ENCODE data around the gene SCN5A.
A peak's percentile ranks its signal among the peaks of the same experiment; 100 is the strongest.

SCN5A gene

DNA sequence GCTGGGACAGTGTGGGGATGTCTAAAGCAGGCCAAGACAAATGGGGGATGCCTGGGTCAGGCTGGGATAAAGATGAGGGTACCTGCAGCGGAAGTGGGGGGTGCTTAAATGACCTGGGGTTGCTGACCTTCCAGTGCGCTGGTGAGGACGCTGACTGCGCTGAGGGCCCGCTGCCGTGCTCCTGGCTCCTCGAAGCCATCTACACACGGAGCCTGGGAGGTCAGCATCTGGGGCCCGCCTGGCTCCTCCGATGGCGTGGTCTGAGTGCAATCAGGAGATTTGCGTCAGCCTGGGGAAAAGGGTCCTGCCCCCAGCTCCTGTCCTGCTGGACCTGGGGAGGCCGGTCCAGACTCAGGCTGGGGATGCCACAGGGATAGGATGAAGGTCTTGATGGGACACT, 50.7 kb downstream of the SCN5A start:
- DNase-seq: no peak

GRCh38 chr3:38597502-38598060, 51.9 kb downstream of the SCN5A start:
- DNase-seq: no peak

- DNase-seq: no peak
Observed at GRCh38 chr3:38595393-38595792, 54.1 kb downstream of the SCN5A start.

GRCh38 chr3:38590521-38590920, 59.0 kb downstream of the SCN5A start:
- DNase-seq: no peak

DNA sequence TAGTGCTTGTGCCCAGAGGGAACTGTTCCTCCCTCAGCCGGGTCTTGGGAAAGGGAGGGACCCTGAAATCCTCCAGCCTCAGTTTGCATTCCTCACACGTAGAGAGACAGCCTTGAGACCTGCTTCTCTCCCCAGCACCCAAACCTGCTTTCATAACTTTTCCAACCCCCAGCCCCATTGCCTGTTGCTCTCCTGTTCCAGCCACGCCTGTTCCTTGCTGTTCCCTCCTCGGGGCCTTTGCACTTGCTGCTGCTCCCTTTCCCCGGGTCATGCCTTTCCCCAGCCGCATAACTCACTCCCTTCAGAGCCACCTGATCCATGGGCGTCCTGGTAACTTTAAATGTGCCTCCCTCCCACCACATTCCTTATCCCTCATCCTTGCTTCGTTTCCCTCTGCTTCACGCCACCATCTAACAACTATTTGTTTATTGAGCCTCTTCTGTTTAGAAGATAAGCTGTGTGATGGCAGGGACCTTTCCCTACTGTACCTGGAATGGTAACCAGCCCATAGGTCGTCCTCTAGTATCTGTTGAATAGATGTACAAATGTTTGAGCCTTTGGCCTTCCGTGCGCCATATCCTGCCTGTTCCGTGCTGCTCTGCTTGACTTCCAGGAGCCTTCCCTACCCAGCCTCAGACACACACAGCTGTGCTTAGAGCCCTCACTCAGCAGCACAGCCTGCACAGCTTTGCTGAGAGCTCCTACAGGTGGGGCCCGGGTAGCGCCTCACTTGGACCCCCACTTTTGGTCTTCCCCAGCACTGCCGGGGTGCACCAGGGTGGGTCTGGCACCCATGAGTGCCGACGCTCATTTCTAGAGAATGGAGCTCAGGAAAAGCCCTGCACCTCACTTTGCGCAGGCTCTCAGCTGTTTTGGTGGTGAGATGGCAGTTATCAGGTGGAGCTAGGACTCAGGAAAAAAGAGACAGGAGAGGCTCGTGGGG, 60.2 kb downstream of the SCN5A start:
- DNase-seq: no peak

DNA sequence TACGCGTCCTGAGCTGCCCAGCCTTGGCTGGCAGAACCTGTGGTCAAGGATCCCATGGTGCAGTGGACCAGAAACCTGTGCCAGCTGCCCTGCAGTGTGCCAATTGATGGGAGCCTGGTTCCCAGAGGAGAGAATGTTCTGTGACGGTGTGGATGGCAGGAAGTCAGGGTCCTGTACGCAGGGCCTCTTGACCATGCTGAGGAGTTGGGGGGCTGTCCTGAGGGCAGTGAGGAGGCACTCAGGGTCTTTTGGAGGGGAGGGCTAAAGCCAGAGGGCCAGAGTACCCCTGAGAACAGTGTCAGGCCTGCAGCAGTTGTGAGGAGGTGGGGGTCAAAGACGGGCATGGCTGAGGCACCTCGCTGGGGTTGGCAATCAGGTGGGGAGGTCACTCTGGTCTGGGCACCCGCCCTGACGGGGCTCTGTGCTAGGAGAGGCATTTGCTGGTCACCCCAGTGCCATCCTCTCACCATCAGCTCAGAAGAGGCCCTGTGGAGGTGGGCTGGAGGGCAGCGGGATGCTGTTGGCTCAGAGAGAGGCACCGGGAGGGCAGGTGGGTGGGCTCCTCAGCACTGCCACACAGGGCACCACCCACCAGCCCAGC, 61.0 kb downstream of the SCN5A start:
- peak; percentile 2 for DNase-seq

GRCh38 chr3:38587548-38588131, 61.8 kb downstream of the SCN5A start:
- peak; percentile 6 for DNase-seq

GRCh38 chr3:38586546-38587520, 62.7 kb downstream of the SCN5A start:
- no peak for DNase-seq

GRCh38 chr3:38585791-38586420, 63.6 kb downstream of the SCN5A start:
- DNase-seq: peak; percentile 2

- DNase-seq: no peak
Observed at GRCh38 chr3:38583688-38584087, 65.8 kb downstream of the SCN5A start.

DNA sequence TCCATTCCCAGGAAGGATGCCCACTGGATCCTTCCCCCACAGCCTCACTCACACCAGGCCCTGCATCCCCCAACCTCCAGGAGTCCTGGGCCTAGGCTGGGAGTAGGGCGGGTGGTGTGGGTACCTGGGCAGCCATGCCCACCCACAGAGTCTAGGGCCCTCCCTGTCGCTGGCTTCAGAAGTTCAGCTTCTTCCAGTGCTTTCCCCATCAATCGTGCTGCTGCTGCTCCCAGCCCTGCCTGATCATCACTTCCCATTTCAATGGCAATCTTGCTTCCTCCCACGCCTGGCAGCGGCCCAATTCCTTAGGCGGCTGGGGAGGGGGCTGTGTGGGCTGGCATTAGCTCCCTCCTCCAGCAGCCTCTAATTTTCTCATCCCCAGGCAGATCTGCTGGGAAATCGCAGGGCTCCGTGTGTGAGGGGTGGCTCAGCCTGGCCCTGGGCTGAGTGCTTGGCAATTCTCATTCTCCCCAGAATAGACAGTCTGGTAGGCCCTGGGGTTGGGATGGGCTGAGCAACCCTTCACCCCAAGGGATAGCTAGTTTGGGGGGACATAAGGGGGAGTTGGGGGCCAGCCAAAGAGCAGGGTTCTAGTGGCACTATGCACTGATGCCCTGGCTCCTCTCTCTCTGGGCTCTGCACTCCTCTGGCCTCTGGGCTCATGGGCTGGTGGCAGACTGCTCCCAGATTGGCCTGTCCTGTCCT, 66.4 kb downstream of the SCN5A start:
- DNase-seq: peak; percentile 2

GRCh38 chr3:38582316-38582715, 67.2 kb downstream of the SCN5A start:
- DNase-seq: no peak

GRCh38 chr3:38581774-38582173, 67.7 kb downstream of the SCN5A start:
- DNase-seq: peak; percentile 2

DNA sequence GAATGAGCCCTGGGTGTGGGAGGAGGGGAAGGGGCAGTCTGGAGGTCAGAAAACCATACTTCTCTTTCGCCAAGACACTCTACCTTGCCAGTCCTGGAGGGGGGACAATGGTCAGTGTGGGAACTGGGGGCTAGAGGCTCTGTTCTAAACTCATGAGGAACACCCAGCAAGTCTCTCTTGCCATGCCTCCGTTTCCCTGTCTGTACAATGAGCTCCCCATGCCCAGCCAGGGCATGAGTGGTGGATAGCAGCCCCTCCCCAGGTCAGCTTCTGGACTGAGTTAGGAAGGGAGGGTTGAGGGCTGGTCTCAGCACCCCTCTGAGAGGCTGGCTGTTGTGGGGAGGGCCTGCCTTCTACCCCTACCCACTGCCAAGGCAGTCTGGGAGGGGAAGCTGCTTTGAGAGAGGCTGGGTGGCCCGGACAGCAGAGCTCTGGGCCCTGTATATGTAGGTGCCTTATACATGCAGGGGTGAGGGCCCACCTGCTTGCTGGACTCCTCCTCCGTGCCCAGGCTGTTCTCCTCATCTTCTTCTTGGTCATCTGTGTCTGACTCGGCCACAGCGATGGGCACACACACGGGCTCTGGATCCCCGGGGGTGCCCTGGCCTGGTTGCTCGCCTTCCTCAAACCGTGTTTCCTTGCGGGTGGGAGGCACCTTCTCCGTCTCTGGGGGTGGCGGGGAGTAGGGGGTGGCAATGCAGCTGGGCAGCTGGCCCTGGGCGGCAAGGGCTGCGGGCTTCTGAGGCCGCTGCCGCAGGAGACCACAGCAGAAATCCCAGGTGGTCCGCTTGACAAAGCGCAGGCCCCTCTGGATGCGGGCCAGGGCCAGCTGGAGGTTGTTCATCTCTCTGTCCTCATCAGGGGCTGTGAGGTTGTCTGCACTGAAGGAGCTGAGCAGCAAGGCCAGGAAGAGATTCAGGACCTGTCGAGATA, 68.8 kb downstream of the SCN5A start:
- DNase-seq: peak; percentile 4

DNA sequence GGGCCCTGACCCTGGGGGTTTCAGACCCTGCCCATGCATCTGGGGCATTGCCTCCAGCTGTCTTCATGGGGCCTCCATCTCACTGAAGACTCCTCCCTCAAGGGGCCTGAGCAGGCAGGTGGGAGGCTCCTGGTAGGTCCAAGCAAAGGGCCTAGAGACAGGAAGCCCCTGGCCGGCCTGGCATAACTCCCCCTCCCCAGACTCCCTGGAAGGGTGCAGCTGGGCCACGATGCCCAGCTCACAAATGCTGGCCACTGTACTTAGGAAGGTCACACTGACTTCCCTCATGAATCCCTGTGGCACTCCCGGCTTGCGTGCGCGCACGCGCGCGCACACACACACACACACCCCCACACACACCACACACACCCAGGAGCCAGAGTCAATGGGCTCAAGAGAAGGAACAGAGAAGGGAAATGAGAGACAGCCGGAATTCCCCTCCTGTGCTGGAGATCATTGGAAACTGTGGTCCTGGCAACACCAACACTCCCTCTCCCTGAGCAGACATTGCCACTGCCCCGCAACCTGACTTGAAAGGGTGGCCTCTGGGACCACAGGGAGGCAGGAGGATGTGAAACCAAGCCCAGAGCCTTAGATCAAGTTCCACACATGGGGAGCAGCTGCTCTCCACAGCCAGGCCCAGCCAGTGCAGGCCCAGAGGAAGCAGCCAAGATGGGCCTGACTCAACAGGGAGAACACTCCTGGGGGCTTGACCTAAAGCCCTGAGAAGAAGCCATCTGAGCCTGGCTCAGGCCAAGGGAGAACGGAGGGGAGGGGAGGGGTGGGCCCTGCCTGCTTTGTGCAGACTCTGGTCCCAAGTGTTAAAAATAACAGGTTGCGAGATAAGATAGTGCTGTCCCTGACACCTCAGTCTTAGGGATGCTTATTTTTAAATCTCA, 69.7 kb downstream of the SCN5A start:
- peak; percentile 3 for DNase-seq

DNA sequence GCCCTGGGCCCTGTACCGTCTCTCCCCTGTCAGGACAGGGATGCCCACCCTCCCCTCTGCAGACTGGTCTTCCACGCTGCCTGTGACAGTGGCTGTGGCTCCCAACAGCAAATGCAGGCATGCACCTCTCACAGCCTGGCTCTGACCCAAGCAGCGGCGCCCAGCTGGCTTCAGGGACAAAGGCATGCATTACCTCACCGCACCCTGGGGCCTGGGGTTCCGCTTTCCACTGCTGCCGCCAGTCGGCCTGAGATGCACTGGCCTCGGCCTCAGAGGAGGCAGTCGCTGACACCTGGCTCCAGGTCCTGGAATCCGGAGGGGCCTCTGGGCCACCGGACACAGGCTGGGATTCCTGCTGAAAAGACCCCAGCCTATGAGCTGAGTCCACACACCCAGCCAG, 70.3 kb downstream of the SCN5A start:
- DNase-seq: no peak

- no peak for DNase-seq
Observed at GRCh38 chr3:38578551-38578950, 70.9 kb downstream of the SCN5A start.

GRCh38 chr3:38578081-38578475, 71.4 kb downstream of the SCN5A start:
- DNase-seq: no peak
